ENCODE data around the gene SH2D4B.

DNA sequence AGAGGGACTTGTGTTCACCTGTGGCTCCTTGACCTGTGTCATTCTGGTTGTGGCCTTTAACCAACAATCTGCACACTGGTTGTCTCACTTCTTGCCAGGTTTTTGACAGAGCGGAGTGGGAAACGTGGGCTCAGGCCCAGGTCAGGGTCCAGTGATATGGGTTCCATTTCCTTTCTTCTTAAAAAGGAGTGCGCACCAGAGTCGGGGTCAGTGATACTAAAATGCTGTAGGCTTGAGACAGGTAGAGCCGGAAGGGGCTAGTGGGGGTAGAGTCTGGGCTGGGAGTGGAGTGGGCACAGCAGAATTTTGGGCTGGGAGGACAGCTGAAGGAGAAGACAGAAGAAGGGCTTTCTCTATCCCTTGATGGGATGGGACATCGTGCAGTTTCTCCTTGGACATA, 61.2 kb downstream of the SH2D4B start:
- TF ChIP-seq POLR2A (IDR thresholded peaks at IDR 0.05), result no peak
- TF ChIP-seq CTCF (IDR thresholded peaks at IDR 0.05), result no peak
- TF ChIP-seq POLR2AphosphoS5 (IDR thresholded peaks at IDR 0.05), result no peak
- no peak for TF ChIP-seq EP300 (IDR thresholded peaks at IDR 0.05)
